A549 (cell line): ENCODE data around the gene STIP1. TPM values are rescaled to one million over a fixed set of nuclear protein-coding genes. Genes with fewer than 3 reads are reported as not detected.
A peak's percentile ranks its signal among the peaks of the same experiment; 100 is the strongest.

ENCODE experiments used
- ATAC-seq, 2 experiments: fragments of 200-7000 bp in 1 of 2; fragments of >200 bp in 1 of 2; cut with Nextera tagmentation in 1 of 2; cut with Tn5 transposase in 1 of 2; 3 replicates each; pipeline versions ENCODE4 v1.8.0 to v1.9.1; 2018 to 2020; ENCODE audit warnings: mild to moderate bottlenecking in 1 of 2, moderate library complexity in 1 of 2
- CTCF ChIA-PET: fragments of 300-600 bp; sonication (Branson Sonifier 250); formaldehyde crosslinking; extraction: SDS; loops from one replicate; lab custom pipeline; 2021; ENCODE audit warnings: antibody characterized with exemption, inconsistent platforms; lab: Yijun Ruan, JAX
- POLR2A ChIA-PET: fragments of 350-600 bp; formaldehyde crosslinking; extraction: SDS; loops from one replicate; lab custom pipeline; 2021; ENCODE audit warnings: antibody characterized with exemption, inconsistent platforms; lab: Yijun Ruan, JAX
- DNase-seq, 2 experiments: peaks; one replicate each; pipeline versions ENCODE4 v3.0.0 to v3.0.0-alpha.2; 2011 to 2016; ENCODE audit warnings: low read depth in 1 of 2, low spot score in 1 of 2
- FAIRE-seq: peaks from 2 replicates; lab custom pipeline; 2011; peaks lifted over from hg19 to GRCh38; lab: Jason Lieb, UNC
- H3K27ac ChIP-seq, 2 experiments: fragments of >200 bp; sonication (Bioruptor Twin); formaldehyde crosslinking; 3 replicates each; pipeline ENCODE4 v1.5.1; 2016 to 2017
- H3K4me1 ChIP-seq: fragments of >200 bp; sonication (Bioruptor Twin); formaldehyde crosslinking; 3 replicates; pipeline ENCODE4 v1.6.1; 2016
- H3K4me2 ChIP-seq: fragments of >200 bp; sonication (Bioruptor Twin); formaldehyde crosslinking; 3 replicates; pipeline ENCODE4 v1.6.1; 2016
- H3K4me3 ChIP-seq: fragments of >200 bp; sonication (Bioruptor Twin); formaldehyde crosslinking; 3 replicates; pipeline ENCODE4 v1.5.1; 2016
- H3K9me3 ChIP-seq: fragments of >200 bp; sonication (Bioruptor Twin); formaldehyde crosslinking; 3 replicates; pipeline ENCODE4 v1.6.1; 2016
- CHD2 ChIP-seq: fragments of 150-350 bp; IDR thresholded peaks from 2 replicates; pipeline ENCODE4 v1.6.1; 2014; ENCODE audit warnings: low read length; ENCODE audit not compliant: partially characterized antibody
- ELK1 ChIP-seq: fragments of 150-350 bp; IDR thresholded peaks from 2 replicates; pipeline ENCODE4 v1.6.1; 2014; ENCODE audit warnings: low read depth, mild to moderate bottlenecking, low read length
- ESRRA ChIP-seq: fragments of 150-350 bp; IDR thresholded peaks from 2 replicates; pipeline ENCODE4 v1.6.1; 2014; ENCODE audit warnings: mild to moderate bottlenecking, low read length, borderline replicate concordance
- FOXS1 ChIP-seq: fragments of 250-450 bp; sonication (Bioruptor Pico); IDR thresholded peaks from 2 replicates; pipeline ENCODE4 v1.5.0; 2020; ENCODE audit warnings: mild to moderate bottlenecking, moderate library complexity
- HDAC2 ChIP-seq: fragments of 200-600 bp; sonication (generic); IDR thresholded peaks from 2 replicates; pipeline ENCODE4 v1.6.1; 2016
- JUNB ChIP-seq: fragments of >200 bp; sonication (Bioruptor Twin); formaldehyde crosslinking; IDR thresholded peaks from 2 replicates; pipeline ENCODE4 v1.6.1; 2016
- MAX ChIP-seq: IDR thresholded peaks from 2 replicates; pipeline ENCODE4 v1.6.1; 2012
- MYC ChIP-seq: IDR thresholded peaks from 2 replicates; pipeline ENCODE4 v1.6.1; 2012; ENCODE audit warnings: mild to moderate bottlenecking, inconsistent platforms, low read length, improper control_type of control experiment, borderline replicate concordance
- NR3C1 ChIP-seq: fragments of >200 bp; sonication (Bioruptor Twin); formaldehyde crosslinking; IDR thresholded peaks from 3 replicates; pipeline ENCODE4 v1.6.1; 2017
- POLR2A ChIP-seq: IDR thresholded peaks from 2 replicates; pipeline ENCODE4 v1.6.1; 2012; ENCODE audit warnings: mild to moderate bottlenecking, low read length
- POLR2AphosphoS2 ChIP-seq: conservative IDR thresholded peaks from 2 replicates; pipeline ENCODE4 v1.6.1; 2012; ENCODE audit warnings: low read length, improper control_type of control experiment, inconsistent platforms
- TP53 ChIP-seq: fragments of 250-450 bp; sonication (Bioruptor Pico); IDR thresholded peaks from 2 replicates; pipeline ENCODE4 v1.5.0; 2021; ENCODE audit warnings: mild to moderate bottlenecking, moderate library complexity
- ZSCAN20 ChIP-seq: fragments of 250-450 bp; sonication (Bioruptor Pico); IDR thresholded peaks from 2 replicates; pipeline ENCODE4 v1.8.0; 2022; ENCODE audit warnings: mild to moderate bottlenecking, moderate library complexity
- WGBS: methylation state at CpG from one replicate; pipeline ENCODE4 v1.1.6; 2017; ENCODE audit errors: missing lambda C conversion rate; 5-methylcytosine and 5-hydroxymethylcytosine counted together
- polyA minus RNA-seq: library from RNA; depleted of rRNA, polyadenylated mRNA; stranded (reverse); fragments of >200 nt; gene quantifications from 2 replicates; pipeline ENCODE4 v1.2.3, GENCODE V29; 2011; rRNA and poly(A)+ RNA removed
- polyA plus RNA-seq, 4 experiments: library from polyadenylated mRNA; depleted of rRNA in 3 of 4; stranded (reverse); fragments of >200 nt; fragmentation: RNase III in 1 of 4; extraction: RNeasy Plus Mini Kit Qiagen cat#74134 plus additional on column Dnase treatment in 1 of 4; gene quantifications; 2 replicates in 3 of 4; 3 replicates in 1 of 4; pipeline ENCODE4 v1.2.3, GENCODE V29; 2011 to 2017
- TF ChIP-seq, protein P1 (sequence below): IDR thresholded peaks from 2 replicates; pipeline ENCODE4 v1.6.1; 2012
- TF ChIP-seq, protein P2 (sequence below): IDR thresholded peaks from 2 replicates; pipeline ENCODE4 v1.6.1; 2012; ENCODE audit warnings: low read depth, borderline replicate concordance

Gene STIP1
- polyA plus RNA-seq (2011; rRNA removed) = 288 and 300 TPM in 2 replicates
- polyA plus RNA-seq (2012; cell fraction: cytosol; rRNA removed) = 268 and 305 TPM in 2 replicates
- polyA plus RNA-seq (2012; cell fraction: nucleus; rRNA removed) = 273 and 299 TPM in 2 replicates
- 274 to 320 TPM (median 297 TPM) in 3 replicates for polyA plus RNA-seq (2017; fragmentation: RNase III; extraction: RNeasy Plus Mini Kit Qiagen cat#74134 plus additional on column Dnase treatment)
- 535 and 537 TPM in 2 replicates for polyA minus RNA-seq

GRCh38 chr11:64185693-64186491 lies at the start of gene STIP1:
Gene STIP1 (plus strand): TSS chr11:64186171. CDS start chr11:64186262, 91 bp downstream.
- TF ChIP-seq CHD2 (peak; percentile 52), POLR2A (peak; percentile 79), MYC (peak; percentile 71; the same call in 1 of the 2 replicates), ZSCAN20 (no peak), ESRRA (no peak), MAX (peak; percentile 93)
- TF ChIP-seq, protein P1, sequence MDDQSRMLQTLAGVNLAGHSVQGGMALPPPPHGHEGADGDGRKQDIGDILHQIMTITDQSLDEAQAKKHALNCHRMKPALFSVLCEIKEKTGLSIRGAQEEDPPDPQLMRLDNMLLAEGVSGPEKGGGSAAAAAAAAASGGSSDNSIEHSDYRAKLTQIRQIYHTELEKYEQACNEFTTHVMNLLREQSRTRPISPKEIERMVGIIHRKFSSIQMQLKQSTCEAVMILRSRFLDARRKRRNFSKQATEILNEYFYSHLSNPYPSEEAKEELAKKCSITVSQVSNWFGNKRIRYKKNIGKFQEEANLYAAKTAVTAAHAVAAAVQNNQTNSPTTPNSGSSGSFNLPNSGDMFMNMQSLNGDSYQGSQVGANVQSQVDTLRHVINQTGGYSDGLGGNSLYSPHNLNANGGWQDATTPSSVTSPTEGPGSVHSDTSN = peak; percentile 98
- TF ChIP-seq, protein P2, sequence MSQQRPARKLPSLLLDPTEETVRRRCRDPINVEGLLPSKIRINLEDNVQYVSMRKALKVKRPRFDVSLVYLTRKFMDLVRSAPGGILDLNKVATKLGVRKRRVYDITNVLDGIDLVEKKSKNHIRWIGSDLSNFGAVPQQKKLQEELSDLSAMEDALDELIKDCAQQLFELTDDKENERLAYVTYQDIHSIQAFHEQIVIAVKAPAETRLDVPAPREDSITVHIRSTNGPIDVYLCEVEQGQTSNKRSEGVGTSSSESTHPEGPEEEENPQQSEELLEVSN = peak; percentile 58; the same call in 1 of the 2 replicates
- FAIRE-seq (peak; percentile 85), ATAC-seq (peak; percentile 84 to 93), DNase-seq (peak; percentile 99 to 100)
- Histone ChIP-seq H3K9me3 (no peaks in the 10 kb centered on the region), H3K4me1 (peaks cover 26% of the 10 kb centered on the region), H3K4me2 (peak within 1 kb of the TSS; percentile 81), H3K4me3 (peak within 1 kb of the TSS; percentile 52), H3K27ac (peak within 1 kb of the TSS; percentile 79 to 96)
- ChIA-PET CTCF (interaction anchor here (0.8 to 3.4 kb wide), 16 partner anchors 10 to 188 kb away, joined by 3 to 29 read pairs (median 4); partner anchors contain the start of genes FERMT3, FKBP2 and MACROD1), POLR2A (interaction anchor here (0.6 to 2.3 kb wide), 20 partner anchors 10 to 247 kb away, joined by 3 to 22 read pairs (median 4); partner anchors contain the start of genes COX8A, FKBP2, GPR137 and MACROD1)
- whole genome bisulfite sequencing = 1% methylated on average over 28 of the region's 74 CpGs

DNA sequence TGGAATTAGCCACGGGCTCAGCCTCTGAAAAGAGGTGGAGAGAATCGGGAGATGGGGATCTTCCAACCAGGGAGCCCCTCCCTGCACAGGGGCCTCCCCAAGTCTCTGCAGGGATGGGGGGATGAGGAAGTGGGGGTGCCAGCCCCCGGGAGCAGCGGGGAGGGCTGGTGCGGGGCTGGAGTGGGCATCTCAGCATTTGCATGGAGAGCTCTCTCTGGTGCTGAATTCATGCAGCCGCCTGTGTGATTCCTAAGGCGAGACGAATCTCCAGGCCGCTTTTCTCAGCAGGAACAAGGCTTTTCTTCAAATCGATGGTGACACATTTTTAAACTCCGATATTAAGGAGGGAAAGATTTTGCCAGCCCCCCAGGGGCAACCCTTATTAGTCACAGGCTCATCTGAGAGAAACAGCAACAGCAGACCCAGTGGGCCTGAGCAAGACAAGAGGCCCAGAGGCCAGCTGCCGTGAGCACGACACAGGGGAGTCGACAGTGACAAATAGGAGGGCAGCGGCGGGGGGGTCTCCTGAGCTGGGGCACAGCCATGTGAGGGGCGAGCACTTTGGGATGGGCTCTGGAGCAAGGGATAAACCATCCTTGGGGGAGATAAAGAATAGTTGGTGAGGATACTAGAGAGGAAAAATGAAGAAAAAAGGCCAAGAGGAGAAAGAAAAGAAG lies 49.1 kb upstream of the STIP1 start:
- H3K4me1 ChIP-seq = peaks cover under 1% of the 10 kb centered on the region; the same call in 2 of the 3 replicates
- no peak for ATAC-seq

GRCh38 chr11:64138398-64138797 lies 47.6 kb upstream of the STIP1 start:
- TF ChIP-seq TP53 (no peak), HDAC2 (no peak), ESRRA (no peak), POLR2AphosphoS2 (no peak), ELK1 (no peak), JUNB (no peak)
- TF ChIP-seq, protein P2 = no peak
- no peak overlapping the region for H3K4me2 ChIP-seq
- H3K9me3 ChIP-seq = no peaks in the 10 kb centered on the region
- no peak for FAIRE-seq
- H3K27ac ChIP-seq = no peak overlapping the region
- WGBS = 91% methylated on average over 16 of the region's 16 CpGs
- ChIA-PET CTCF (interaction anchor here (1.5 to 16.2 kb wide), 2 partner anchors 11 to 98 kb away, joined by 4 to 180 read pairs; no protein-coding TSS in a partner anchor), POLR2A (no interaction called here)
- ATAC-seq = no peak
- DNase-seq = no peak
- H3K4me1 ChIP-seq = no peaks in the 10 kb centered on the region
- no peak overlapping the region for H3K4me3 ChIP-seq

More for the DNA sequence above, 49.1 kb upstream of the STIP1 start:
- no peak for TF ChIP-seq NR3C1
- no peak for TF ChIP-seq FOXS1
- no peak for DNase-seq
- no peak overlapping the region for H3K4me3 ChIP-seq
- ChIA-PET CTCF (interaction anchor here (0.8 to 16.2 kb wide), 3 partner anchors 12 to 369 kb away, joined by 3 to 180 read pairs (median 3); no protein-coding TSS in a partner anchor), POLR2A (no interaction called here)
- 81% methylated on average over 16 of the region's 17 CpGs for WGBS
- H3K4me2 ChIP-seq = no peak overlapping the region
- no peak overlapping the region for H3K27ac ChIP-seq
- no peaks in the 10 kb centered on the region for H3K9me3 ChIP-seq
- no peak for FAIRE-seq
